HG02571 (cell line): ENCODE results near the gene HSCB.
A peak's percentile ranks its signal among the peaks of the same experiment; 100 is the strongest.
"Not testable (repeated sequence)": the region's sequence is repeated elsewhere in the genome, so short reads cannot be mapped to it uniquely, and the experiment has no call there.

ENCODE experiments used
- ATAC-seq: cut with Tn5 transposase; IDR thresholded peaks from one replicate; pipeline ENCODE4 v1.9.1; 2021; ENCODE audit warnings: mild to moderate bottlenecking, moderate library complexity; ENCODE audit not compliant: unreplicated experiment

Gene HSCB

GRCh38 chr22:28783786-28784671 is 42.2 kb downstream of the HSCB start:
- no peak for ATAC-seq

GRCh38 chr22:28788601-28789000 is 46.8 kb downstream of the HSCB start:
- no peak for ATAC-seq

- no peak for ATAC-seq
These were observed 49.3 kb downstream of the HSCB start for GRCh38 chr22:28791124-28791523.

- ATAC-seq = no peak
These were observed 50.1 kb downstream of the HSCB start for GRCh38 chr22:28791841-28792490.

DNA sequence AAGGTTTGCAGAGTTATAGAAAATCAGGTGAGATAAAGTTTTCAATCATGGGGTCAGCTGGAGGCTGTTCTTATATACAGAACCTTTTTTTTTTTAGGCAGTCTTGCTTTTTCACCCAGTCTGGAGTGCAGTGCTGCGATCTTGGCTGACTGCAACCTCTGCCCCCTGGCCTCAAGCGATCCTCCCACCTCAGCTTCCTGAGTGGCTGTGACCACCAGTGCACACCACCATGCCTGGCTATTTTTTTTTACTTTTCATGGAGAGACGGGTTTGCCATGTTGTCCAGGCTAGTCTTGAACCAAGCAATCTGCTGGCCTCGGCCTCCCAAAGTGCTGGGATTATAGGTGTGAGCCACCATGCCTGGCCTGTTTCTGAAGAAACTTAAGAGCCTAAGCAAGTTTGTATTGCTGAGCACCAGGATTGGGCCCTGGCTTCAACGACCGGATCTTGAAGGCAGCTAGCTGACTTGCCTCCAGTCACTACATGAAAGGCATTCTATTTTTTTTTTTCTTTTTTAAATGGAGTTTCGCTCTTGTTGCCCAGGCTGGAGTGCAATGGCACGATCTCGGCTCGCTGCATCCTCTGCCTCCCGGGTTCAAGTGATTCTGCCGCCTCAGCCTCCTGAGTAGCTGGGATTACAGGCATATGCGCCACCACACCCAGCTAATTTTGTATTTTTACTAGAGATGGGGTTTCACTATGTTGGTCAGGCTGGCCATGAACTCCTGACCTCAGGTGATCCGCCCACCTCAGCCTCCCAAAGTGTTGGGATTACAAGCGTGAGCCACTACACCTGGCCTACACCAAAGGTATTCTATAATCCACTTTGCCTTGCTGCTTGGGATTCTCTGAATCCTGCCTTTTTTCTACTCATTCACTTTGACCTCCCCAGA is 50.9 kb downstream of the HSCB start:
- ATAC-seq = no peak

DNA sequence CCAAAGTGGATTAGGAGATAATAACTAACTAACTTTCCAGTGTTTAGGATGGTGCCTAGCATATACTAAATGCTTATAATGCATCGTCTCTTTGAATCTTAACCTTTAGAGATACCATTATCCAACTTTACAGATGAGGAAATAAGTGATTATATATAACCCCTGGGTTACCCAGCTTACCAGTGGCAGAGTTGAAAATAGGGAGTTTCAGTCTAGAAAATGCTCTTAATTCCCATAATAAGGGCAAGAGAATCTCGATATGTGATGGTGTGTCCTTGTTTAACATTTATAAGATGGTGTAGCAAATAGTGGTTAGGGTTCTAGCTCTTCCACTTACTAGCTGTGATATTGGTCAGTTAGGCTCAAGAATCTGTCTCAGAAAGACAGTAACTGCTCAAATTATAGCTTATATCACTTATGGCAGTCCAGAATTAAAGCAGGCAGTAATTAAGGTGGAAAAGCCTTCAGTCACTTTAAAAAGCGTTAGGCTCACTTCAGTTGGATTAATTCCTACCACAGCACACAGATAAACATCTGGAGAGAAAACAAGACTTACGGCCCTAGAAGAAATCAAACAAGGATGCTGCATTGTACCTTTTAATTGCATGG is 52.2 kb downstream of the HSCB start:
- no peak for ATAC-seq

- no peak for ATAC-seq
These were observed 53.3 kb downstream of the HSCB start for GRCh38 chr22:28795071-28795693.

DNA sequence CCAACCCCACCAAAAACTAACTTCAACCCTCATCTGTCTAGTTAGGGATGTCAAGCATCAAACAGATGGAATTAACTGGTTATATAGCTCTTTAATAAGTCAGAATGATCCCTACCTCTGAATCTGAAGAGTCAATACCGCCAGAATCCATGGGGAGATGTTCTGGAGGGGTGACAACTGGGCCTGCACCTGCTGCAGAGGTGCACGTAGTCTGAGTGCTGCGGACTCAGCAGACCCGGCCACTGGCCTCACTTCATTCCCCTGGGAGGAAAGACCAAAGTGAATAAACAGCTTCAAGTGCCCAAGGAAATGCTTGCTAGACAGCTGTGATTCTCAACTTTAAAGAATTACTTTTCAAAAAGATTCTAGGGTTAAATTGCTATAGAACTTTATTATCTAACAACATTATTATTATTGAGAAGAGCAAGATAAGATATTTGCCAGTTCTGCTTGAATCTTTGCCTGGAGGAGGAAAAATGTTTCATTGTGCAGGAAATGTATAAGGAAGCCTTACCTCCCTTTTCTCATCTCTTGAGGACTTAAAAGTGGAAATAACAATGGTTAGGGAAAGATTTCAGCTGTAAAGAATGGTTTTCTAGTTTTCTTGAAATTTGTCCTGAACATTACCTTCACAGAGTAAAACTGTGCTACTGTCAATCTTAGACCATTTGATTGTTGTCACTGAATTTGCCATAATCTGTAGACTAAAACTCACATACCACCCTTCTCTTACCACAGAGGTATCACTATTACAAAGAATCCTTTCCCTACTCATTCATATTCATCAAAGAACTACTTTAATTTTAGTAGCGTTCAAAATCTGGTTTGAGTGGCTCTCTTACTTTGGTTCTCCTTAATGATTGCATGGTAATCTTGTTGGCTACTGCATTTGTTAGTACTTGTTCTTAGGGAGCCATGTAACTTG is 54.4 kb downstream of the HSCB start:
- ATAC-seq = no peak

GRCh38 chr22:28798810-28799605 is 57.2 kb downstream of the HSCB start:
- ATAC-seq = no peak

GRCh38 chr22:28799606-28800307 is 57.9 kb downstream of the HSCB start:
- ATAC-seq = peak; percentile 25

- ATAC-seq = peak; percentile 80
These were observed 58.6 kb downstream of the HSCB start, which contains the start of gene XBP1 for GRCh38 chr22:28800308-28801041. TSS of gene XBP1 (minus strand) at chr22:28800569.

DNA sequence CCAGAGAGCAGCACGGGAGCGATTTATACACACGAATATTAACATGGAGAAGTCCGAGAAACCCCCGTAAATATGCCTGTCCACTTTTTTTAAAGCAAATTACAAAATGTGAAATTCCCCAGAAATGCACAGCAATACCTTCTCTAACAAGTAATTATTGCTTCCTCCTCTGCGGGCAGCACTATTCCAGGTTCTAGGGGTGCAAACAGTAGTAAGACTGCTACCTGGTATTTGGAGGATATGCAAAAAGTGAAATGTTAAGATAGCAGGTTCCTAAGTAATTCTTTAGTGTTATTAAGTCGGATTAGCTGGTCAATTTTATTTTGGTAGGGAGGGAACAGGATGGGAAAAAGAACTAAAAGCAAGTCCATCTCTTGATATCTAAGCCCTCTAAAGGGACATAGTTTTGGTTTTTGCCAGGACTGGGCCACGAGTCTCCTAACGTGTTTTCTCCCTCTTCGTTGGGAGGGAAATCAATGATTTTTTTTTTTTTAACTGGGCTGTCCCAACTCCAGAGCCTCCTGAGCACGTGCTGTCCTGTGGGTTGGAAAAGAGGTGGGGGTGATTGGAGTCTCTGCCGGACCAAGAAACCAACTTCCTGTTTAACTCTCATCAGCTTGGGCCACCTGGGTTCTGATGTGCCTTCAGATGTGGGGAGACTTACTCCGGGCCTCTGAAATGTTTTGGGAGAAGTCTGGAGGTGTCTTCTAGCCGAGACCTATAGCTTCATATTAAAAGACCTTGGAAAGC is 60.2 kb downstream of the HSCB start:
- no peak for ATAC-seq

GRCh38 chr22:28802595-28803123 is 60.8 kb downstream of the HSCB start:
- no peak for ATAC-seq

DNA sequence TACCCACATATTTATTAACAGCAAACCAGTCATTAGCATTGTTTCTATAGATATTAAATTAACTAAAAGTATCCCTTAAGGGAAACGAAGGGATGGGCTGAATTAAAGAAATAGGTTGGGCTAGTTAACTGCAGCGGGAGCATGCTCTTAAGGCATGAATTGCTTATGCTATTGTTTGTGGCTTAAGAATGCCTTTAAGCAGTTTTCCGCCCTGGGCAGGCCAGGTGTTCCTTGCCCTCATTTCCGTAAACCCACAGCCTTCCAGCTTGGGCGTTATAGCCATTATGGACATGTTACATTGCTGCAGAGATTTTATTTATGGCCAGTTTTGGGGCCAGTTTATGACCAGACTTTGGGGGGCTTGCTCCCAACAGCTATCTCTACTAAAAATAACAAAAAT is 63.6 kb downstream of the HSCB start:
- ATAC-seq = not testable (repeated sequence)
